Activated CD8-positive, alpha-beta memory T cell treated with anti-CD3 and anti-CD28 coated beads for 48 hours (primary cell): ENCODE measurements around the gene CCDC159.

Source experiments
- DNase-seq, 3 experiments: peaks; one replicate each; pipeline ENCODE4 v3.0.0-alpha.2; 2020; ENCODE audit warnings: low read depth in 2 of 3, low spot score in 2 of 3

CCDC159 gene

DNA sequence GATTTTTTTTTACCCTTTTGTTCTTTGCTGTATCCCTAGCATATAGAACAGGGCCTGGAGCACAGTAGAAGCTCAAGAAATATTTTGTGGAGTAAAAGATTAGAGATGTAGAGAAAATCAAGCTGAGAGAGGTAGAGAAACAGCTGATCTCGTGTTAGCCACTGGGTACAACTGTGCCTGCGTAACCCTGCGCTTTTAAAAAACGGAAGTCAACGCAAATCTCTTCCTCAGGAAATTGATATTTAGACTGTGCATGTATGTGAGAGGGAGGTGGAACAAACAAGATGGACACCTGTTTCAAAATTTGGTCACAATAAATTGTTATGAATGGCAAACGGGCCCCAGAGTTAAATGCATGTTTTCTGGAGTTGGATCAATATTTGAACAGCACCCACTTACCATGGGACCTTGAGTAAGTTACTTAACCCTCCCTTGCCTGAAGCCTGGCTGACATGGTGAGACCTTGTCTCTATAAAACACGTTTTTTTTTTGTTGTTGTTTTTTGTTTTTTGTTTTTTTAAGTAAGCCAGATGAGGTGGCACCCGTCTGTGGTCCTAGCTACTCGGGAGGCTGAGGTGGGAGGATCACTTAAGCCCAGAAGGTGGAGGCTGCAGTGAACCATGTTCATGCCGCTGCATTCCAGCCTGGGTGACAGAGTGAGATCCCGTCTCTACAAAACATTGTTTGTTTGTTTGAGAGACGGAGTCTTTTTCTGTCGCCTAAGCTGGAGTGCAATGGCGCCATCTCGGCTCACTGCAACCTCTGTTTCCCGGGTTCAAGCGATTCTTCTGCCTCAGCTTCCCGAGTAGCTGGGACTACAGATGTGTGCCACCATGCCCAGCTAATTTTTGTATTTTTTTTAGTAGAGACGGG, 41.1 kb downstream of the CCDC159 start:
- no peak for DNase-seq

DNA sequence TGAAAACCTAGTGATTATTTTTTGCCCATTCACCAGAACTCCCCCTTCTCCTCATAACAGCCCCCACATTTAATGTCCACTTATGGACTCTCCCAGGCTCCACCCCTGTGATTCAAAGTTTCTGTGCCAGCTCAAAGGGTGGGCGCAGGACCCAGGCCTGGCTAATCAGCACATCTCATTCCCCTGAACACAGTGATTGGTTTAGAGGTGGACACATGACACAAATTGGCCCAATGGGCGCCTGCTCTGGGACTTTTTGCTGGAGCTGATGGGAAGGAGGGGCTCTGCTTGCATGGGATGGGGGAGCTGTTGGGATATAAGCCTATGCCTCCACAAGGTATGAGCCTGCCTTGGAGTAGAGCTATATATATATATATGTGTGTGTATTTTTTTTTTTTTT, 44.0 kb downstream of the CCDC159 start:
- DNase-seq, result no peak

DNA sequence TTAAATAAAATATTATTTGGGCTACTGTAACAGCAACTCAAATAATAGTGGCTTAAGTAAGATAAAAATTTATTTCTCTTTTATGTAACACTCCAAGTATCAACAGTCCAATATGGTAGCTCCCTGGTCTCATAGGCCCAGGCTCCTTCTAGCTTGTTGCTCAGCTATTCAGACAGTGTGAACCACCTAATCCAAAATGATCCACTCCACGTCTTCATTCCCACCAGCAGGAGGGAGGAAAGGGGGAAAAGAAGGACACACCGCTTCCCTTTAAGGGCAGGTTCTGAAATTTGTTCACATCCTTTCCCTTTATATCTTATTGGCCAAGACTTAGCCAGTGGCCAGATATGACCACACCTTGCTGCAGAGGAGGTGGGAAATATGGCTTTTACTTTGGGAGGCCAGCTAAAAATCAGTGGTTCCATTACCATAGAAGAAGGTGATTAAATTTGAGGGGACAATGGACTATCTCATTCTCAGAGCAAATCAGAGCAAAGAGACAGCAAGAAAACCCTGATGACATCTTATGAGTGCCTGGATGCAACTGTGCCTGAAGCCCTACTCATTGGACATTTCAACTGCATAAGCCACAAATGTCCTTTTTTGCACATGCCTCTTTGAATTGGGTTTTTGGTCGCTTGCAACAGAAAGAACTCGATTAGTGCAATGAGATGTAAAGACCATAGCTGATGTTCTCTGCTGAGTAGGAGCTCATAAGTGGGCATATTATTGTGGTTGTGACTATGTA, 44.8 kb downstream of the CCDC159 start:
- no peak for DNase-seq

DNA sequence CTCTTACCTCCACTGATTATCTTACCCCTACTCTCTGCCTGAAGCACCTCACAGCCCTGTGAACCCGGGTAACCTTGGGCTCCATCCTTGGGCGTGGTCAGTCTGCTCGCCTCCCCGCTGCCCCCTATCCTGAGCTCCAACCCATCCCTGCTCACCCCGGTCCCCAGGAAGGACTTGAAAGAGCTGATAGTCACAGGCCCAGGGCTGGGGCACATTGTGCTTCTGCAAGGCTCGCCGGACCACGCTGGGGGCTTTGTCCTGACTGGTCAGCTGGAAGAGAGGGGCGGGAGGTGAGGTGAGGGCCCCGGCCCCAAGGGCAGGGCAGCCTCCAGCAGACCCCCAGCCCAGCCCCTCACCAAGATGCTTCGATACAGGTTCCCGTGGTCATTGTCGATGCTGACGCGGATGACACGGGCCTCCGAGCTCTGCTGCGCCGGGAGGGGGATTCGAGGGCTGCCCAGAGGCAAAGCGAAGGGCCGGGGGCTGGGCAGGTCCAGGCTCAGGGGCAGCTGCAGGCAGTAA, 50.8 kb downstream of the CCDC159 start:
- DNase-seq, result no peak

DNA sequence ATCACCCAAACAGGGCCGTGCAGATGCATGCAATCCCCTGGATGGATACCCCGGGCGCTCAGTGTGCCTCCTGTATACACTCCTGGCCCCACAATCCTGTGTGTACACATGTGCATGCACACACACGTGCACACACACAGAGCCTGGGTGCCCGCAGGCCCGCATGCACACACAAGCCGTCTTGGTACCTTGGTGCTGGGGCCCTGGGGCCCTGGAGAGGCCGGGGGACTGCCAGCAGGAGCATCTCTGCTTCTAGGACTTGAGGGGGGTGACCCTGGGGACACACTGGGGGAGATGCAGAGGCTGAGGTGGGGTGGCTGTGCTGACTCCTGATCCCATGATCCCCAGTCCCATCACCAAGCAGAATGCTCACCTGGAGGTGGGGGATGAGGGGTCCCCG, 53.3 kb downstream of the CCDC159 start:
- DNase-seq, result no peak

DNA sequence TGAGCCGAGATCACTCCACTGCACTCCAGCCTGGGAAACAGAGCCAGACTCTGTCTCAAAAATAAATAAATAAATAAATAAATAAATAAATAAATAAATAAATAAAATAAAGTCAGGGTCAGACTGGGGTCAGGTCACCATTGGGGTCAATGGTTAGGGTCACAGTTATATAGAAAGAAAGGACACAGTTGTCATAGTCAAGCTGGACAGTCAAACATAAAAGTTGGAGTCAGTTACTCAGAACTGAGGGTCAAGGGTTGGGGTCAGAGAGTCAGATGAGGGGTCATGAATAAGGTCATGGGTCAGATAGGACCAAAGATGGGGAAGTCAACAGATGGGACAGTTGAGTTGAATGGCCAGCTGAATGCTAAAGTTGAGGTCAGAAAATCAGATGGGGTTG, 54.5 kb downstream of the CCDC159 start:
- DNase-seq, result no peak

DNA sequence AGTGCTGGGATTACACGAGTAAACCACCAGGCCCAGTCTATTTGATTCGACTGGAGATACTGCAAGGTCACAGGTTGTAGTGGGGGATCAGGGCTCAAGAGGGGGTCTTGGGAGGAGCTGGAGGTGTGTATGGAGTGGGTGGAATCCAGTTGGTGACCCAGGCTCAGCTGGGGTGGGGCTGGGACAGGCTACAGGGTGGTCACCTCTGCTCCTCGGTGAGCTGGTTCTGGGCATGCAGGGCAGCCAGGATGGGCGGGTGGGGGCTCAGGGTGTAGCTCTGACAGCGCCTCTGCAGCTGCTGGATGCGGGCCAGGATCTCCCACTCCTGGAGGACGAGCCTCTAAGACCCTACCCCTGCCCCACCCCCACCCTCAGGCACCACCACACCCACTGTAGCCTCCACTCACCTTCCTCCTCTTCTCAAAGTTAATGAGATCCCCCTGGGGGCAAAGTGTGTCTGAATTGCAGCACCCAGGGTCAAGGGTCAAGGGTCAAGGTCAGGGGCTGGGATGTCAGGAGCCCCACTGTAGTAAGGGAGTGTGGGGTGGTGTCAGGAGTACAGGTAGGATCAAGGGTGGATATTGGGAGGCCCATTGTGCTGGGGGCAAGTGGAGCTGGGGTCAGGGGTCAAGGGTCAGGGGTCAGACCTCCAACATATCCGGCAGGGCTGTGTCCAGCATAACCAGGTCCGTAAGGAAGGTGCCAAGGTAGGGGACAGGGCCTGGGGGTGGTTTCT, 55.7 kb downstream of the CCDC159 start:
- no peak for DNase-seq
